Measurements from ENCODE around the gene POLR2C. TPM values are rescaled to one million over a fixed set of nuclear protein-coding genes. Genes with fewer than 3 reads are reported as not detected.

The POLR2C gene
- total RNA-seq, 1 donor from 2014 or later, result 52.1 TPM

GRCh38 chr16:57512296-57513001, 50.0 kb downstream of the POLR2C start:
- H3K36me3 Mint-ChIP-seq (ENCODE audit: low read depth, unreplicated experiment), result peaks cover 15% of the 10 kb centered on the region
- no peak for TF ChIP-seq CTCF (IDR thresholded peaks at IDR 0.05; ENCODE audit: unreplicated experiment)
- H3K4me3 Mint-ChIP-seq (ENCODE audit: unreplicated experiment), result peak overlapping the region; percentile 5
- peaks cover 8% of the 10 kb centered on the region for H3K27me3 Mint-ChIP-seq (ENCODE audit: unreplicated experiment)
- H3K27ac Mint-ChIP-seq (ENCODE audit: unreplicated experiment), result no peak overlapping the region
- no peak for DNase-seq (ENCODE audit: low spot score)
- H3K4me1 Mint-ChIP-seq (ENCODE audit: unreplicated experiment), result peaks cover 60% of the 10 kb centered on the region
- no peaks in the 10 kb centered on the region for H3K9me3 Mint-ChIP-seq (ENCODE audit: unreplicated experiment)

- TF ChIP-seq CTCF (IDR thresholded peaks at IDR 0.05; ENCODE audit: unreplicated experiment), result no peak
- Mint-ChIP-seq H3K27ac (ENCODE audit: unreplicated experiment) (peak overlapping the region; percentile 10), H3K4me1 (ENCODE audit: unreplicated experiment) (peaks cover 54% of the 10 kb centered on the region), H3K4me3 (ENCODE audit: unreplicated experiment) (no peak overlapping the region), H3K27me3 (ENCODE audit: unreplicated experiment) (peaks cover 8% of the 10 kb centered on the region), H3K36me3 (ENCODE audit: low read depth, unreplicated experiment) (peaks cover 15% of the 10 kb centered on the region), H3K9me3 (ENCODE audit: unreplicated experiment) (no peaks in the 10 kb centered on the region)
- DNase-seq (ENCODE audit: low spot score), result no peak
These were observed 51.1 kb downstream of the POLR2C start for GRCh38 chr16:57513371-57514102.

- H3K27me3 Mint-ChIP-seq (ENCODE audit: unreplicated experiment), result peaks cover 10% of the 10 kb centered on the region
- H3K36me3 Mint-ChIP-seq (ENCODE audit: low read depth, unreplicated experiment), result peaks cover 22% of the 10 kb centered on the region
- no peak for DNase-seq (ENCODE audit: low spot score)
- no peaks in the 10 kb centered on the region for H3K9me3 Mint-ChIP-seq (ENCODE audit: unreplicated experiment)
- TF ChIP-seq CTCF (IDR thresholded peaks at IDR 0.05; ENCODE audit: unreplicated experiment), result no peak
- peaks cover 53% of the 10 kb centered on the region for H3K4me1 Mint-ChIP-seq (ENCODE audit: unreplicated experiment)
- no peak overlapping the region for H3K4me3 Mint-ChIP-seq (ENCODE audit: unreplicated experiment)
- H3K27ac Mint-ChIP-seq (ENCODE audit: unreplicated experiment), result peak overlapping the region; percentile 10
These were observed 51.9 kb downstream of the POLR2C start for GRCh38 chr16:57514371-57514770.

- no peak for TF ChIP-seq CTCF (IDR thresholded peaks at IDR 0.05; ENCODE audit: unreplicated experiment)
- H3K4me1 Mint-ChIP-seq (ENCODE audit: unreplicated experiment), result peaks cover 51% of the 10 kb centered on the region
- no peak overlapping the region for H3K4me3 Mint-ChIP-seq (ENCODE audit: unreplicated experiment)
- H3K27ac Mint-ChIP-seq (ENCODE audit: unreplicated experiment), result peak overlapping the region; percentile 10
- H3K27me3 Mint-ChIP-seq (ENCODE audit: unreplicated experiment), result peaks cover 10% of the 10 kb centered on the region
- H3K36me3 Mint-ChIP-seq (ENCODE audit: low read depth, unreplicated experiment), result peaks cover 22% of the 10 kb centered on the region
- DNase-seq (ENCODE audit: low spot score), result peak; percentile 68
- no peaks in the 10 kb centered on the region for H3K9me3 Mint-ChIP-seq (ENCODE audit: unreplicated experiment)
These were observed 52.5 kb downstream of the POLR2C start for GRCh38 chr16:57514791-57515600.
